ELF-1 (cell line): Measurements from ENCODE around the gene FLT3.
A peak's percentile ranks its signal among the peaks of the same experiment; 100 is the strongest.

Experiments
- DNase-seq: peaks from one replicate; pipeline ENCODE4 v3.0.0-alpha.2; 2016; ENCODE audit warnings: low read depth, low spot score

FLT3 gene

DNA sequence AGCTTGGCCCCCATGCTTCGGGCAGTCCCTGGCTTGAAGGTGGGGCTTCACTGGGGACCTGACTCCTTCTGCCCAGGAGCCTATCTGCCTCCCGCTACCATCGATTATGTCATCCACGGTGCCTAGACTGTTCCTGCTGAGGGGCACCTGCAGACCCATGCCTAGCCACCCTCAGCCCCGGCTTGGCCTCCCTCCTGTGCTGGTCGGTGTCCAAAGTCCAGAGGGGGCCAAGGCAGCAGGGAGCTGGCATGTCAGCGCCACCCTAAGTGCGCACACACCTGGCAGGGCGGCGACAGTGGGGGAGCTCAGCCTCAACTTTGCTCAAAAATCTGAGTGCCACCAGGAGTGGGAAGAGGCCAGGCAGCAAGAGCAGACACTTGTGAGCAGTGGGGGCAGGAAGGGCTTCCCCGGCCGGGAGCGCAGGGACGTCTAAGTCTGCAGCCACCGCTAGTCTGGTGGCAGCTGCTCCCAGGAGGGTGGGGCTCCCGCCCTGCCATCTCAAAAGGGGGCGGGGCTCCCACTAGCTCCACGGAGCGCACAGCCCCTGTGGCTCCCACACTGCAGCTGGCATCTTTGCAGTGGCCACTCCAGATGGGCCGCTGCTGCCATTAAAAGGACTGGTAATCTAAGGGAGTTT is 98.4 kb downstream of the FLT3 start:
- DNase-seq, result no peak

DNA sequence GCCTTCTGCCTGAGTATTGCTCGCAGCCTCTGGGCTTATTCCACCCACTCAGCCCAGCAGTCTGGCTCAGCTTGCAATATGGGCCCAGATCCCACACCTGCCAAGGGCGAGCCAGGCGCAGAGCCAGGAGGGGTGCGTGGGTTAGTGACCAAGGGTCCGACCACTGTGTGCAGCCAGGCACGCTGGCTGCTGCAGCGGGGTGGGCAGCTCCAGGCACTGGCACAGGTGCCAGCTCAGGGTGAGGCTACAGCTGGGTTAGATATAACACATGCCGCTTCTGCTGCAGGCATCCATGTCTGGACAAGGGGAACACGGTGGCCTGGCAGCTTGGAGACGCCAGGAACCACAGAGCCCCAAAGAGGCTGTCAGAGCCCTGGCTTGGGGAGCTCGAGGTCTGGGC is 99.3 kb downstream of the FLT3 start:
- DNase-seq, result no peak

DNA sequence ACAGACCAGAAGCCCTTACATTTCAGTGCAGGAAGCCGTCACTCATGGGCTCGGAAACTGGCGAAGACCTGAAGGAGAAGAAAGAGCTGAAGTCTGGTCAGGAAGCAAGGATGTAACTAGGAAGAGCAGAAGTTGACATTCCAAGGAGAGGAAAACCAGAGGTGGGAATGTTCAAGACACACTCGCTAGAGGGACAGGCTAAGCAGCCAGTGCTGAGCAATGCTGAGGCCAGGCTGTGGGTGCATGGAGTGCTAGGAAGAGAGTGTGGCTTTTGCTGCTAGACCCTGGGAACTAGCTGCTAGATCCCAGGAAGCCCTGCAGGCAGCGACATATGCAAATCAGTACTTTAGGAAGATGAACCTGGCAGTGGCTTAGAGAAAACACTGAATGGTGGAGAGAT is 99.8 kb downstream of the FLT3 start:
- peak; percentile 81 for DNase-seq

DNA sequence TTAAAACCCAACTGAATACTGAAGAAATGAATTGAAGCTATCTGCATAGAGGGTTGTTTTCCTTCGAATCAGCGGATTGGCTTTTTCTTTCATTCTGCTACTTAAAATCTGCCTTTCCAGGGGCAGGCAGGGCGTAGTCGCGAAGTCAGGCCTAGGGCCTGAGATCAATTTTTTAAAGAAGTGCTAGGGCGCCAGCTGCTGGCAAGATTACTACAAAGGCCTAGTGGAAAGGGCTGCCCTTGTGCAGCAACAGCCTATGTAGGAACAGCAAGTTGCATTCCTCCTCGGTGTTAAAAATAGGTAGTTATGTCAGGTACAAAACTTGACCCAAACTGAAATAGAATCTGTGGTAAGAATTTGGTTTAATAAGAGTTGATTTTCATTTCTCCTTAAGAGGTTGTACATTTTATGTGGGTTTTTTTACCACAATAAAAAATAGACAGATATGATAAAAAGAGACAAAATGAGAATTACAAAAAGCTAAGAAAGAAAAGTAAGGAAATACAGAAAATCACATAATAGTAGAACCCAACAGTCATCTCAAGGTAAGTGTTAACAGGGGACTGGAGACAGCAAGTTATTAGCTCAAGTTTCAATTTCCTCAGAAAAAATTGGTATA is 102.4 kb downstream of the FLT3 start:
- DNase-seq, result peak; percentile 85

DNA sequence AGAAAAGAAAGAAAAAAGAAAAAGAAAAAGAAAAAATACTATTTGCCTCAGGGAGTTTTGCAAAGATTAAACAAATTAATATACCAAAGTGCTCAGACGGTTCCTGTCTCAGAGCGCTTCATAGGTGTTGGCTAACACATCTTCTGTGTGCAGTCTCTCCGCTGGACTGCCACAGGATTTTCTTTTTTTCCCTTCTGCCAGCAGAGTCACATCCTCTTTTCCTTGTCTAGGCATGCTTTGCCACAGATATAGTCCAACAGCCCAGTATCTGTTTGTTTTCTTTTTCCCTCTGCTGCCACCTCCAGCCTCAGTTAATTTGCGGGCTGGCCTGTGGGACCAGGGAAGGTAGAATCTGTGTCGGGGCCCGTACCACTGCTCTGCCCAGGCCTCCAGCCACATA is 108.5 kb downstream of the FLT3 start:
- no peak for DNase-seq

DNA sequence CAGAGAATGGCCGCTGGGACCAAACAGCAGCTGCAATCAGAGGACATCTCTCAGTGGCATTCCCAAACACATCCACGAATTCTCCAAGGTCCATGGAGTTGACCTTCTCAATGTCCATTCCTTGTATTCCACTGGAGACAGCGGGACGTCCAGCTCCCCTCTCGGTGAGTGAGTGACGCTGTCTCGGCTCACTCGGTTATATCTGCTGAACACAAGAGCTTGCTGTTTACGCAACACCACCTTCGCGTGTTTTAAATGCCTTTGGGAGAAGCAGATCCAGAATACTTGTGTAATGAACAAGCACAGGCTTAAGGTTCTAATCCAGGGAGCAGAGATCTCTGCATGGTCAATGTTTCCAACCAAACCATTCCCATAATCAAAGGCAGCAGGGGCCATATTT is 111.9 kb downstream of the FLT3 start, which contains the start of gene URAD:
TSS of gene URAD (minus strand) at position 174 of the 400 bp plus-strand sequence. CDS start at position 118, 56 bp downstream.
- DNase-seq, result peak; percentile 36

DNA sequence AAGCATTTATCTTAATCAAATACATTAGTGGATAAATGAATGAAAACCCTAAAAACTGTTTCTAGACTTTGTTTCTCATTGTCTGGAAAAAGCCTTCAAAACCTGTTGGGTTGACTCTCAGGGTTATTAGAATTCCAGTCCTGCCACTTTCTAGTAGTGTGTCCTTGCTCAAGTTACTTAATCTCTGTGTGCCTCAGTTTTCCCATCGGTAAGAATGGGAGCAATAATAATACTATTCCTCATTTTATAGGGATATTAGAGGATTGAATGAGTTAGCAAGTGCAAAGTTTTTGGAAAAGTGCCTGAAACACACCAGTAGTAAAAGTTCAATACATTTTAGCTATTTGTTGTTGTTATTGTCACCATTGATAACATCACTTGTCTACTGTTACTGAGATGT is 114.8 kb downstream of the FLT3 start:
- DNase-seq, result no peak

DNA sequence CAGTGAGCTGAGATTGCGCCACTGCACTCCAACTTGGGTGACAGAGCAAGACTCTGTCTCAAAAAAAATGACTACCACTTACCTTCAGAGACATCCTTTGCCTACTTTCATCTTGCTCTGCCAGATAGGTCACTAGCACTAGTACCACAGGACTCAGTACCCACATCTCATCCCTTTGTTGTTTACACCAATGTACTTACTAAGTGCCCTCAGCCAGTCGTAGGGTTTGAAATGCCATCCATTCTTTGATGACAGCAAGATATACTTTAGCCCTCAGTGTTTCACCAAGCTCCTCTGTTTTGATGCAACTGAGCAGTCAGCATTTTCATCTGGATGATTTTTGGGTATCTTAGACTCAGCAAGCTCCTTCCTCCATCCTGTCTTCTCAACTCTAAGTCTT is 118.0 kb downstream of the FLT3 start:
- no peak for DNase-seq

DNA sequence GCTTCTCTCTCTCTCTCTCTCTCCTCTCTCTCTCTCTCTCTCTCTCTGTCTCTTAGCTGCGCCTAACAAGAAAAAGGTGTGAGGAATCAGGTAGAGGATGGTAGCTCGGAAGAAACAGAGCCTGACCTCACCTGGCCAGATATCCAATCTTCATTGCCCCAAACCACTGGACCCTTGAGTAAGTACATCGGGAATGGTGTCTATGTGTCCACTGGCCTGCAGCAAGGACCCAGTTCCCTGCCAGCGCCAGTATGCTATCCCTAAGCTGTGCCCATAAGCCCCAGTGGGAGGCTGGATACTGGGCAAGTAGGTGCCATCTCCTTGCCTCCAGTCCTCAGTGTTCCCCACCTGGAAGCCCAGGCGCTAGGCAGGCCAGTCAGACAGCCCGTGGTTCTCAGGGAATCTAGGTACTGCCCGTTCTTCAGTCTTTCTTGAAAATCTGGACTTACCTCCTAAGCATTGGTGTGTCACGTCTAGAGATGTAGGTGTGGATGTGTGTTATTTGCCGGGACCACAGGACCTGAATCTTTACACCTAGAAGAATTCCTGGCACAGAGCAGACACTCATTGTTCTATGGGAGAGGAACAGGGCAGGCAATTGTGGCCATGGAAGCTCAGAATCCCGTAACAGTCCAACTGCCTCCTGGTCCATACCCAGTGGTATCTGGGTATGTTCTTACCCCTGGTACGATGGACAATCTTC is 119.2 kb downstream of the FLT3 start:
- no peak for DNase-seq

DNA sequence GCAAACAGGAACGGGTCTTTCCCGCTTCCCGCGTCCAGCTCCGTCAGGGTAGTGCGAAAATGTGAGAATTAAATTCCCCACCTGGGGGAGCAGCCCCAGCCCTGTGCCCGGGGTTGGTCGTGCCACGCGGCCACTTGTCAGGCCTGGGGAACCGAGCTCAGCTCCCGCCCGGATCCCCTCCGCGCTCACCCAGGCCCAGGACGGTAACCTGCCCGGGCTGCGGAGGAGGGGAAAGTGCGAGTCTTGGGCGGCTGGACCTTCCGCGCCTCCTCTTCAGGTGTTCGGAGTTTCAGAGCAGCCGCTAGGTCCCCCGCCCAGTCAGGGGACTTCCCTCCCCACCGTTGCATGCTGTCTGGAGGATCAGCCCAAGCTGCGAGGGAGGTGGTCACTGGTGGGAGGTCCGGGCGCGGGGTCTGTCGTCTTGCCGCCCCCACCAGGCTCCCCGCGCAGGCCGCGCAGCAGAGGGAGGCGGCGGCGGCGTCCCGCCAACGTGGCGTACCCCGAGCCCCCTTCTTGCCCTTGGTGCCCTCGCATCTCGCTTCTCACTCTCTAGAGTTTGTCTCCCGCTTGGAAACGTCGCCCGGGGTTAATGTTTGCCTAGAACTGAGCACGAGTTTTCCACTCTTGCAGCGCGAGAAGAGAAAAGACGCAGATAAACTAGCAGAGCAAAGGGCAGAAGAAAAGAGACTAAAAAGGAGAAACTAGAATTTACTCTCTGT is 119.9 kb downstream of the FLT3 start:
- peak; percentile 72 for DNase-seq

DNA sequence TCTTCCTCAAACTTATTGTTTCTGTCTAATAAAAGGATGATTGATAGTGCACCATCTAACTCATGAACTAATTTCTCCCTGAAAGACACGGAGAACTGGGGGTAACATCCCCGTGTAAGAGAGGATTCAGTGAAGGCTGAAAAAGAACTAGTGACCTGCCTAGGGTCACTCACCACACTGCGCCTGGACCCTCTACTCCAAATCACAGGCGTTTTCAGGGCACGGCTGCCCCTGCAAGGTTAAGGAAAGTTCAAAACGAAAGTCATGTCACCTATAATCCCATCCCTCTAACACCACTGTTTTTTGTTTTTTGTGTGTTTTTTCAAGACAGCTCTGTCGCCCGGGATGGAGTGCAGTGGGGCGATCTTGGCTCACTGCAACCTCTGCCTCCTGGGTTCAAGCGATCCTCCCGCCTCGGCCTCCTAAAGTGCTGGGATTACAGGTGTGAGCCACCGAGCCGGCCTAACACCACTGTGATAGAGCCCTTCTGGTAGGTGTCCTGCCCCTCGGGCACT is 120.6 kb downstream of the FLT3 start:
- DNase-seq, result no peak

DNA sequence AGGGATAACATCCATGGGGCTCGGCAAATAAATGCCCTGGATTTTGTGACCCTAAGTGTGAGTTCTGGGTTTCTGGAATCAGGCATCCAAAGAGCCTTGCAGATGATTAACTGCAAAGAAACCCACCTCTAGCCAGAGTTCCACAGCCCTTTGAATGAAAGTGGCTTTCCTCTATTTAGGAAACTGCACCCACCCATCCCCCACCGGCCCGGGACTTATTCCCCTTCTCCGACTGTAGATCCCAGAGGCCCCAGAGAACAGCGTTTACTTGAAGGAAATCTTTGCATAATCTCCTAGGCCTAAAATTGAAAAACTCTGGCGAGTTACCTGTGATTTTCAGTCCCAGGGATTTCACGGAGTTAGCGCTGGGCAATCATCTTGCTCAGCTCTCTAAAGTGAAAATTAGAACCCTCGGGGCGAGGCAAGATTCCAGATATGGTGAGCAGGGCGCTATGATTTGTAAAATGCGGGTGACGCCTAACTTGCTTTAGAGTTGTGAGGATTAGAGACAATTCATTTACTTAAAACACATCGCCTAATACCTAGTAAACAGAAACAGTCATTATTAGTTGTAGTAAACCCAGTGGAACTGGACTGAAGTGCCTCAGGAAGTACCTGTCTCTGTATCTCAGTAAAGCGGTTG is 121.3 kb downstream of the FLT3 start:
- DNase-seq, result no peak

DNA sequence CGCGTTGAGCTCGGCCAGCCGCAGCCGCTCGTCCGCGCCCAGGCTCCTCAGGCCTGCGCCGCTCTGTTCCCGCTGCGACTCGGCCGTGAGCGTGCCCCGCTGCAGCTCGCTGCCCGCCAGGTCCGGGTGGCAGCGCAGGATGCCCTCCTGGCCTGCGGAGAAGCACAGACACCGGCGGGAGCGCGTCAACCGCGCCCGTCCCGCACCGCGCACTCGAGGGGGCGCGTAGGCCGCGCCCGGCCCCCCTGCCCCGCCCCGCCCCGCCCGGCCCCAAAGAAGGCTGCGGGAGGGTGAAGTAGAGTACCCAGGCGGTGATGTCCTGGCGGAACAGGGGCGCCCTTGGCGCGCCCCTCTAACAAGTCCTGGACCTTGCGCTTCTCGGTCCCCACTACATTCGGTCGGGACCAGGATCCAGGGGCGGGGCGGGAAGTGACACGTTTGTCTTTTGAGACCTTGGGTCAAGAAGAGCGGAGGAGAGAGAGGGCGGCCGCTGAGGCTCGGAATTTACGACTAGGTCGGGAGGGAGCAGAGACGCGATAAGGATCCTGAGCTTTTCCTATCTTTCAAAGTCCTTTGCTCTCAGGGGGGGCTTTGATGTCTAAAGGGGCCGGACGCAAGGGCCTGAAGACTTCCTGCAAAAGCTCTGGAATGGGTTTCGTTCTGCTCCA is 121.9 kb downstream of the FLT3 start:
- peak; percentile 82 for DNase-seq

DNA sequence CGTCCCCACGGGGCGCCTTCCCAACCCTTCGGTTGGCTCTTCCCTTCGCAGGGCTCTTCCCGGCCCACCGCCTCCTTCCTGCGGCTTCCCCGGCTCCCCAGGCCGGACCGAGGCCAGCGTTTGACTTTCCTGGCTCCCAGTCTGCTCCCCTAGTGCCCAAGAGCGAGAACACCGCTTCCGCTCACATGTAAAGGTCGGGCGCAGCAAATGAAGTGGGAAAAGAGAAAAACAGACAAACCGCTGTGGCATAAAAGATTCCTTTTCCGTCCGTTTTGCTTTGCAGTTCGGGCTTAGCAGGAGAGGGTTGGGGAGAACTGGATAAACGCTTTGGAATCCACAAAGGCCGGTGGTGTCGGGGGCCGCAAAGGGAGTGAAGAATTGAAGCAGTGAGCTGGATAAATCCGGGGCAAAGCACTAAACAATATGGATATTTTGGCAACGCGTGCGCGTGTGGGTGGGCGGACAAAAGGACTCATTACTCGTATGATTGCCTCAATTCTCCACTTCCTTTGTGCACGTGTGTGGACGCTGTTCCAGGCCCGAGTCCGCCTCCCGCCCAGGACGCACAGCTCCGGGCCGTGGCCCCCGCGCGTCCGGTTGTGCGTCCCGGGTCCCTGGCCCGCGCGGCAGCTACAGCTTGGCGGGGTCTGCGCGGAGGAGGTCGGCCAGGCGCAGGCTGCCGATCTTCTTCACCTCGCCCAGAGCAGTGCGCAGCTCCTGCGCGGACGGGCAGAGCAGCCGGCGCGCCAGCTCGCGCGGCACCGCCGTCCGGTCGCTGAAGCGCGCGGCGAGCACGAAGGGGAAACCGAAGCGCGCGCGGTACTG is 122.7 kb downstream of the FLT3 start:
- peak; percentile 69 for DNase-seq

DNA sequence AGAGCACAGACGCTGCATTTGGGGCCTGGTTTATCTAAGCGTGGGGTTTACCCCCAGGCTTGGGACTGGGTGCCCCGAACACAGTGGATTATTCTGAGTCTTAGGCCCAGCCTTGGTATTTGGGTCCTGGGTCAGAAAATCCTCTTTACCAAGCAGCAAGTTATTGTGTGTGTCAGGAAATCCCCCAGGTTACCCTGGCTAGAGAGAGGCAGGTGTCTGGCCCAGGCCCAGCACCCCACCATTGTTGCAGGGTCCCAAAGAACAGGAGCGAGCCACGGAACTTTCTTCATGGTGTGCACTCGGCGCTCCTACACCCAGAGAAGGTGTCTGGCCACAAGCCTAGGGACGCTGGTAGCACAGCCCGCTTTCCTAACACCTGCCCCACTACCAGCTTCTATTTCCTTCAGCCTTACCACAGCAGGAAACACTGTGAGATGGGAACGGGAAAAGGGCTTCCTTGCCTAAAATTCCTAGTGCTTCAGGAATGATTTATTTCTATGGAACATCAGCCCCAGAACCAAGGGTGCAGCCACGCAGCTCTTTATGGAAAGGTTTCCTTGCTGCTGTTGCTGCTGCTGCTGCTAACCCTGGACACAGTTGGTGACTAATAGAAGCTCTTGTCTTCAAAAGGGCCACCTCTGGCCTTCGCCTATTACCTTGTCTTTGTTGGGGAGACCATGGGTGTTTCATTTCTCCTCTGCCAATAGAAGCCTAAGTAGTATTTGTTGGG is 123.8 kb downstream of the FLT3 start:
- DNase-seq, result no peak

DNA sequence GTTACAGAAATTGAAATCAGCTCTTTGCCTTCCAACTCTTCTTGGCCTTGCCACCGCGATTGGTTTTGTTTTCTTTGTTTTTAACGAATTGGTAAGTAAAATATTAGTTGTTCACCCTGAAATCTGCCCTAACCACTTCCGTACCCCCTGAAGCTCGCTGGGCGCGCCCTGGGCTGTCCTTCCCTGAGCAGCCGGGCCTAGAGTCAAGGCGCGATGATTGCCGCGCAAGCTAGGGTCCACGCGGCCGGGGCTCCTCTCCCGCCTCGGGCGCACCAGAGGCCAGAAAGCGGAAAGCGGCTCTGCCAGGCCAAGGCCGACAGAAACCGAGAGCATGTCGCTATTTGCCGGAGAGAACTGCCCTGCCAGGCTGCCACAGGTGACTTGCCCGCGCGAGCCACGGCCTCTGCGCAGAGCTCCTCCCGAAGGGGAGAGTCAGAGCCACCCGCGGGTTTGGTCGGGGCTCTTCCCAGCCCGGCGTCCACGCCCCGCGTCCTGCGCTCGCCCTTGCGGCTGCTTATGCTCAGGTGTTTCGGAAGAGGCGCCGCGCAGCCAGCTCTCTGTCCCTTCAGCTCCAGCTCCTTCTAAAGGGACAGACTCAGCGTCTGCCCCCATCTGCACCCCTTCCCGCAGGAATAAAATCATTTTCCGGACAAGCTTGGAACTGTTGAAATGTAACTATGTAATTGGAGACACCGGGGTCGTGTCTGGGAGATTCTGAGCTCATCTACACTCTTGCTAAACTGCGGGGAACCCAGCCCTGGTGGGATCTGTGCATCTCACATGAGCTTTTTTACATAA is 124.6 kb downstream of the FLT3 start:
- peak; percentile 59 for DNase-seq

DNA sequence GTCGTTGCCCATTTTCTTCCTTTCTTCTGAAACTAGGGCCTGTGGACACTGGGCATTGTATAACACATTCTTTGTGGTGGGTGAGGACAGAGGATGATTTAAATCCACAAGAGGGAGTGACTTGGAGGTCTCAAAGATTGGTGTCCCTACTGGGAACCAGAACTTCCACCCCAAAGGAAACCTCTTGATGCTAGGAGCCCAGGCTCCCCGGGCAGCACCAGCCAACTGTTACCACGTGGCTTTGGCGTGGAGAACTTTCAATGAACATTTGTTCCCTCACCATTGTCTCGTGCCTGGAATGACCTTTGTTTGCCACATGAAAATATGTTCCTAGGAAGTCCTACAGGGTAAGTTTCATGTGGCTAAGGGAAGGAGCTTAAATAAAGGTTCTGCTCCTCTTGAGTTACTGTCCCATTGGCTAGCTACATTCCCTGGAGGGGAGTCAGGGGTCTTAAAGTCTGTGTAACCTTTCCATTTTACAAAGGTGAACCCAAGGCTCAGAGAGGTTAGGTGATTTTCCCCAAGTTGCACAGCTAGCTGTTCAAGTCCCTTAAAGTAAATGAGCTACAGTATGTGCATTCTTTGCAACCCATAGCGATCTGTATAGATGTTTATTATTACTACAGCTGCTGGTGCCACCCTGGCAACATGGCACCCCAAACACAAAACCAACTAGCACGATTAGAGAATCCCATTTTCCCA is 126.3 kb downstream of the FLT3 start:
- no peak for DNase-seq

DNA sequence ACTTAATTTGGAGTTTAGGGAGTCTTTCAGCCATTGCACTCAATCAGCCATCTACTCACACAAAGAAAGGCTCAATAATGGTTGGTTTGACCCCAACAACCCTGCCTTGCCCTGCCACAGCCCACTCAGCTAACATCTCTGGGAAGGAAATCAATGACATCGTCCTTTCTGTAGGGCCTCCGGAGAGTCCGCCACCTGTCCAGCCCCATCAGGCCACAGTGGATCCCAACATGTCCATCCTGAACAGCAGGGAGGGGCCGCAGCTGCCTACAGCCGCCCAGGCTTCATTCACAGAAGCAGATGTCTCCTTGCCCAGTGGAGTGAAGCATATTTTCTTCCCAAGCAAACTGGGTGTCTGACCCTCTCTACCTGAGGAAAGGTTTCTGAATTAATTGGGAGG is 127.1 kb downstream of the FLT3 start:
- DNase-seq, result no peak
